HCT116 (cell line): Measurements from ENCODE around the gene FAM78B.

Source experiments
- ATF3 ChIP-seq: IDR thresholded peaks from 2 replicates; pipeline ENCODE4 v1.6.1; 2012
- CBX3 ChIP-seq: IDR thresholded peaks from 2 replicates; pipeline ENCODE4 v1.6.1; 2012; ENCODE audit warnings: low read depth
- EZH2 ChIP-seq: fragments of 200-600 bp; sonication (generic); IDR thresholded peaks from 2 replicates; pipeline ENCODE4 v1.6.1; 2017; ENCODE audit warnings: antibody characterized with exemption, mixed run types
- EZH2phosphoT487 ChIP-seq: fragments of 200-600 bp; IDR thresholded peaks from 2 replicates; pipeline ENCODE4 v1.6.1; 2018; ENCODE audit warnings: antibody characterized with exemption, borderline replicate concordance
- MAX ChIP-seq: IDR thresholded peaks from 2 replicates; pipeline ENCODE4 v1.6.1; 2012
- POLR2A ChIP-seq: IDR thresholded peaks from 2 replicates; pipeline ENCODE4 v1.7.0; 2011; ENCODE audit warnings: borderline replicate concordance; ENCODE audit not compliant: insufficient read depth, insufficient read length; ENCODE audit errors: extremely low read depth
- POLR2AphosphoS5 ChIP-seq: IDR thresholded peaks from 2 replicates; pipeline ENCODE4 v1.6.1; 2011; ENCODE audit warnings: mild to moderate bottlenecking, low read depth, low read length, moderate library complexity
- REST ChIP-seq: IDR thresholded peaks from 2 replicates; pipeline ENCODE4 v1.6.1; 2012; ENCODE audit warnings: low read depth
- SP1 ChIP-seq: IDR thresholded peaks from 2 replicates; pipeline ENCODE4 v1.6.1; 2012; ENCODE audit warnings: low read depth
- TF ChIP-seq, protein P1 (sequence below), 3 experiments: fragments of 200-600 bp in 1 of 3; sonication (generic) in 1 of 3; IDR thresholded peaks in 2 of 3; conservative IDR thresholded peaks in 1 of 3; 2 replicates each; pipeline ENCODE4 v1.5.1; 2012 to 2017; ENCODE audit warnings: low read depth in 2 of 3, low read length in 2 of 3, antibody characterized with exemption in 1 of 3, borderline replicate concordance in 1 of 3, control low read depth in 1 of 3, mild to moderate bottlenecking in 1 of 3, mixed read lengths in 1 of 3, mixed run types in 1 of 3, moderate library complexity in 1 of 3; ENCODE audit not compliant: insufficient read depth in 1 of 3

DNA sequence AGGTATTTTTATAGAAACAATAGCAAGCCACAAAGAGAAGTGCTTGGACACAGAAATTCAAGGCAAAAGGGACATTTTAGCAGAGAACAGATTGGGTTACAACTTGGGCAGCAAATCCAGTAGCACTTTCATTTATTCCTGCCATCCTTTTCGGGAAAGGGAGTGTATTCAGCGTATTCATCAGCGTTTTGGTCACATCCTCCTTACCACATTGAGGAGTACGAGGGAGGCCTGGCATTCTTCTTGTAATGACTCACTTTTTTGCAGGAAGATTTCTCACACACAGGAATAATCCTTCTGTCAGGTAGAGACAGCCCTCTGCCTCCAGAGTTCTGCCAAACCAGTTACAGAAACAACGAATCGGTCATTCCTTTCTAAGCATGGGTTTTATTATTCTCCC lies 18.1 kb upstream of the FAM78B start:
- TF ChIP-seq, protein P1, sequence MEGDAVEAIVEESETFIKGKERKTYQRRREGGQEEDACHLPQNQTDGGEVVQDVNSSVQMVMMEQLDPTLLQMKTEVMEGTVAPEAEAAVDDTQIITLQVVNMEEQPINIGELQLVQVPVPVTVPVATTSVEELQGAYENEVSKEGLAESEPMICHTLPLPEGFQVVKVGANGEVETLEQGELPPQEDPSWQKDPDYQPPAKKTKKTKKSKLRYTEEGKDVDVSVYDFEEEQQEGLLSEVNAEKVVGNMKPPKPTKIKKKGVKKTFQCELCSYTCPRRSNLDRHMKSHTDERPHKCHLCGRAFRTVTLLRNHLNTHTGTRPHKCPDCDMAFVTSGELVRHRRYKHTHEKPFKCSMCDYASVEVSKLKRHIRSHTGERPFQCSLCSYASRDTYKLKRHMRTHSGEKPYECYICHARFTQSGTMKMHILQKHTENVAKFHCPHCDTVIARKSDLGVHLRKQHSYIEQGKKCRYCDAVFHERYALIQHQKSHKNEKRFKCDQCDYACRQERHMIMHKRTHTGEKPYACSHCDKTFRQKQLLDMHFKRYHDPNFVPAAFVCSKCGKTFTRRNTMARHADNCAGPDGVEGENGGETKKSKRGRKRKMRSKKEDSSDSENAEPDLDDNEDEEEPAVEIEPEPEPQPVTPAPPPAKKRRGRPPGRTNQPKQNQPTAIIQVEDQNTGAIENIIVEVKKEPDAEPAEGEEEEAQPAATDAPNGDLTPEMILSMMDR (IDR thresholded peaks at IDR 0.05 in 2 of 3, conservative IDR thresholded peaks at IDR 0.05 in 1 of 3; ENCODE audit: borderline replicate concordance in 1 of 3, insufficient read depth in 1 of 3, low read depth in 2 of 3, low read length in 2 of 3) = no peak
- TF ChIP-seq REST (no peak), EZH2 (no peak), POLR2AphosphoS5 (no peak), CBX3 (no peak), POLR2A (no peak), ATF3 (no peak), SP1 (no peak), EZH2phosphoT487 (no peak), MAX (no peak)
